ENCODE measurements around the gene SOWAHA. TPM values are rescaled to one million over a fixed set of nuclear protein-coding genes. Genes with fewer than 3 reads are reported as not detected.
"Not testable (repeated sequence)": the region's sequence is repeated elsewhere in the genome, so short reads cannot be mapped to it uniquely, and the experiment has no call there.

Gene SOWAHA
- total RNA-seq, 2 experiments from 2014 or later = not detected

- Mint-ChIP-seq H3K4me3 (no peak overlapping the region), H3K9me3 (no peaks in the 10 kb centered on the region), H3K4me1 (no peaks in the 10 kb centered on the region), H3K27me3 (no peaks in the 10 kb centered on the region), H3K27ac (no peak overlapping the region), H3K36me3 (no peaks in the 10 kb centered on the region)
- POLR2A ChIA-PET = no interaction called here
- no peak for ATAC-seq (ENCODE audit: low read depth)
- no peak for DNase-seq
Measured at GRCh38 chr5:132840313-132840712, 27.2 kb downstream of the SOWAHA start.

GRCh38 chr5:132840896-132841295 lies 27.8 kb downstream of the SOWAHA start:
- POLR2A ChIA-PET = interaction anchor here (0.6 to 1.2 kb wide), 2 partner anchors 17 to 25 kb away, joined by 3 to 5 read pairs; no protein-coding TSS in a partner anchor
- H3K27ac Mint-ChIP-seq = no peak overlapping the region
- no peaks in the 10 kb centered on the region for H3K36me3 Mint-ChIP-seq

GRCh38 chr5:132841305-132841704 lies 28.2 kb downstream of the SOWAHA start:
- Mint-ChIP-seq H3K4me3 (no peak overlapping the region), H3K9me3 (no peaks in the 10 kb centered on the region), H3K27ac (no peak overlapping the region), H3K27me3 (no peaks in the 10 kb centered on the region), H3K36me3 (no peaks in the 10 kb centered on the region), H3K4me1 (no peaks in the 10 kb centered on the region)
- DNase-seq = no peak
- peak; percentile 47 for ATAC-seq (ENCODE audit: low read depth)
- POLR2A ChIA-PET = interaction anchor here (0.6 to 1.2 kb wide), 2 partner anchors 16 to 24 kb away, joined by 3 to 5 read pairs; no protein-coding TSS in a partner anchor

More at GRCh38 chr5:132840896-132841295, 27.8 kb downstream of the SOWAHA start:
- no peaks in the 10 kb centered on the region for H3K27me3 Mint-ChIP-seq
- no peaks in the 10 kb centered on the region for H3K4me1 Mint-ChIP-seq
- H3K9me3 Mint-ChIP-seq = no peaks in the 10 kb centered on the region
- DNase-seq (no peak), ATAC-seq (ENCODE audit: low read depth) (no peak)
- H3K4me3 Mint-ChIP-seq = no peak overlapping the region

- H3K27me3 Mint-ChIP-seq = peaks cover 8% of the 10 kb centered on the region
- no peak for DNase-seq
- no peaks in the 10 kb centered on the region for H3K9me3 Mint-ChIP-seq
- H3K4me3 Mint-ChIP-seq = no peak overlapping the region
- H3K36me3 Mint-ChIP-seq = no peaks in the 10 kb centered on the region
- H3K27ac Mint-ChIP-seq = no peak overlapping the region
- H3K4me1 Mint-ChIP-seq = no peaks in the 10 kb centered on the region
- POLR2A ChIA-PET = no interaction called here
- no peak for ATAC-seq (ENCODE audit: low read depth)
Measured at GRCh38 chr5:132848270-132848669, 35.2 kb downstream of the SOWAHA start.

DNA sequence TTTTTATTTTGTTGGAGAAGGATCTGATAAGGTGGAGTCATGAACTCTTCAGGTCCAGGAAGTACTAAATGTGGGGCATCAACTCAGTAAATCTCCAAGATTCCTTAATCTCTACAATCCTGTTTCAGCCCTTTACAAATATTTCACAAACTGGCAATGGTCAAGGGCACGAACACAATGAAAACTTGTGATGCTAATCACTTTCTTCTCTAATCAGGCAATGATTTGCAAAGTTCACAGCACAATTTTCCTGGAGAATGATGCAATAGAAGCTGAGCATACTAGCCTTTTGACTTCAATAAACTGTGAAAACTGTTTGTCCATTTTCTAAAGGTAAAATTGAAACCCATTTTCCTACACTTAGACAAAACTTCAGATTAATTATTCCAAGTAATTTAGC lies 36.2 kb downstream of the SOWAHA start:
- H3K36me3 Mint-ChIP-seq = no peaks in the 10 kb centered on the region
- no peak for ATAC-seq (ENCODE audit: low read depth)
- no peaks in the 10 kb centered on the region for H3K9me3 Mint-ChIP-seq
- POLR2A ChIA-PET = no interaction called here
- H3K27ac Mint-ChIP-seq = no peak overlapping the region
- peaks cover 5% of the 10 kb centered on the region for H3K4me1 Mint-ChIP-seq
- peaks cover 8% of the 10 kb centered on the region for H3K27me3 Mint-ChIP-seq
- DNase-seq = no peak
- no peak overlapping the region for H3K4me3 Mint-ChIP-seq

DNA sequence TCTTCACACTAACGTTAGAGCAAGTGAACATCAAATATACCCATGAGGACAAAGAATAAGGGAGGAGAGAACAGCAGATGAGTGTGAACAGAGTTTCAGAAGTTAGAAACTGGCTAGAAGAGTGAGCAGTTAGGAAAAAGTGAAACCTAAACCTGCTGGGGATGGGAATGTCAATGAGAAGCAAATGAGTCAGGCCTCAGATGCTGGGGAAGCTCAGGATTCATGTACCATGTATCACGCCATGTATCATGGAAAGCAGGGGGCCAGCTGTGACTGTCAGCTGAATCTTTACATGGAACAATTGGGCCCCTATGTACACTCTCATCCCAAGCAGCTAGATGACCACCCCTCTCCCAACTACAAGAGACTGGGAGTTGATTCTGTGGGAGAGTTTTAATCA lies 37.0 kb downstream of the SOWAHA start:
- Mint-ChIP-seq H3K4me1 (peaks cover 5% of the 10 kb centered on the region), H3K27me3 (peaks cover 8% of the 10 kb centered on the region), H3K9me3 (no peaks in the 10 kb centered on the region), H3K36me3 (no peaks in the 10 kb centered on the region), H3K4me3 (no peak overlapping the region), H3K27ac (no peak overlapping the region)
- DNase-seq (no peak), ATAC-seq (ENCODE audit: low read depth) (no peak)
- POLR2A ChIA-PET = no interaction called here

DNA sequence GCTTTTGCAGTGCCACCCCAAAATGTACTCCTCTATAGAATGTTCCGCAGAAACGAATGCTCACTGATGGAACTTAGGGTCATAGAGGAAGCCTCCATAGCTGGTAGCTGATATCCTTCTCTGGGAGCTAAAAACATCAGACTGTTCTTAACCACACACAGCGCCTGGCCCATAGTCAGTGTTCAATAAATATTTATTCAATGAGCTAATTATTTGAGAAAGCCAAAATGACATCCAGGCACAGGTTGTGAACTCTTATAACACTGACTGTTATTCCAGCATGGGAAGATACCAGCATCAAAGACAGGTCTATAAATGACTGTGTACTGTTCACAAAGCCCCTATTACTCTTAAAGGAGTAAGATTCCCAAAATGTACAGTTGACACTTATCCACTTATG lies 40.2 kb downstream of the SOWAHA start:
- Mint-ChIP-seq H3K36me3 (no peaks in the 10 kb centered on the region), H3K27me3 (peaks cover 17% of the 10 kb centered on the region), H3K9me3 (no peaks in the 10 kb centered on the region), H3K4me3 (no peak overlapping the region), H3K4me1 (peaks cover 5% of the 10 kb centered on the region), H3K27ac (no peak overlapping the region)
- POLR2A ChIA-PET = interaction anchor here (1.0 kb wide), 1 partner anchor 13 kb away, joined by 3 read pairs; the partner anchor contains the start of gene GDF9
- DNase-seq (no peak), ATAC-seq (ENCODE audit: low read depth) (no peak)

DNA sequence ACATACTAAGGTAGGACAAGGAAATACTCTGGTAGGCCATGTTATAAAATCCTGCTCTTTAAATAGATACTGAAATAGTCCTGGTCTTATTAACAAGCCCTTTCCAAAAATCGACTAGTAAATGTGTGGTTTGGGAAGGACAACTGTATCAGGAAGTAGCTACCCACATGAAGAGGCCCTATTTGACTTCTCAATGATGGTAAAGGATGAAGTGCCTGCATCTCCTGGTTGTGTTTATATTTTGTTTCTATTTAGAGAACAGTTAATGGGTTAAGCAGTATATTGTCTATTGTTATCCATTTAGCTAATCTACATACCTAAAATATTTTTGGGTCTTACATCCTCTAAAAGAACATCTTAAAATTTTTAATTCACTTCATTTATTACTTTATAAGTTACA lies 40.7 kb downstream of the SOWAHA start:
- Mint-ChIP-seq H3K27me3 (peaks cover 14% of the 10 kb centered on the region), H3K27ac (no peak overlapping the region), H3K4me3 (no peak overlapping the region), H3K36me3 (no peaks in the 10 kb centered on the region), H3K9me3 (no peaks in the 10 kb centered on the region), H3K4me1 (peaks cover 5% of the 10 kb centered on the region)
- DNase-seq (no peak), ATAC-seq (ENCODE audit: low read depth) (no peak)
- POLR2A ChIA-PET = interaction anchor here (1.0 kb wide), 1 partner anchor 12 kb away, joined by 3 read pairs; the partner anchor contains the start of gene GDF9

- no peak overlapping the region for H3K27ac Mint-ChIP-seq
Measured at GRCh38 chr5:132854301-132854700, 41.2 kb downstream of the SOWAHA start.

GRCh38 chr5:132854992-132855391 lies 41.9 kb downstream of the SOWAHA start:
- H3K36me3 Mint-ChIP-seq; POLR2A ChIA-PET; DNase-seq; H3K4me1 Mint-ChIP-seq; H3K4me3 Mint-ChIP-seq; ATAC-seq (ENCODE audit: low read depth); H3K27ac Mint-ChIP-seq; H3K9me3 Mint-ChIP-seq: not testable (repeated sequence)
- peaks cover 14% of the 10 kb centered on the region for H3K27me3 Mint-ChIP-seq

More at GRCh38 chr5:132854301-132854700, 41.2 kb downstream of the SOWAHA start:
- ATAC-seq (ENCODE audit: low read depth) (no peak), DNase-seq (no peak)
- Mint-ChIP-seq H3K4me1 (peaks cover 5% of the 10 kb centered on the region), H3K36me3 (no peaks in the 10 kb centered on the region), H3K27me3 (peaks cover 14% of the 10 kb centered on the region), H3K9me3 (no peaks in the 10 kb centered on the region), H3K4me3 (no peak overlapping the region)
- POLR2A ChIA-PET = interaction anchor here (1.0 kb wide), 1 partner anchor 12 kb away, joined by 3 read pairs; the partner anchor contains the start of gene GDF9

DNA sequence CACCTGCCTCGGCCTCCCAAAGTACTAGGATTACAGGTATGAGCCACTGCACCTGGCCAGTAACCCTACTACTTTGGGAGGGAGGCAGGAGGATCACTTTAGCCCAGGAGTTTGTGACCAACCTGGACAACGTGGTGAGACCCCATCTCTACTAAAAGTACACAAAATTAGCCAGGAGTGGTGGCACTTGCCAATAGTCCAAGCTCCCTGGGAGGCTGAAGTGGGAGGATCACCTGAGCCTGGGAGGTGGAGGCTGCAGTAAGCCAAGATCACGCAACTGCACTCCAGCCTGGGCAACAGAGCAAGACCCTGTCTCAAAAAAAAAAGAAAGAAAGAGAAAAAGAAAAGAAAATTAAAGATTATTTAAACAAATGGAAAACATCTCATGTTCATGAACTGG lies 42.9 kb downstream of the SOWAHA start:
- Mint-ChIP-seq H3K27ac (no peak overlapping the region), H3K36me3 (no peaks in the 10 kb centered on the region), H3K4me3 (no peak overlapping the region), H3K4me1 (peaks cover 5% of the 10 kb centered on the region), H3K9me3 (no peaks in the 10 kb centered on the region), H3K27me3 (peaks cover 11% of the 10 kb centered on the region)
- no peak for DNase-seq
- POLR2A ChIA-PET = interaction anchor here (0.6 kb wide), 1 partner anchor 19 kb away, joined by 3 read pairs; no protein-coding TSS in a partner anchor
- no peak for ATAC-seq (ENCODE audit: low read depth)

GRCh38 chr5:132859889-132860437 lies 46.9 kb downstream of the SOWAHA start:
- H3K4me1 Mint-ChIP-seq = no peaks in the 10 kb centered on the region
- no peaks in the 10 kb centered on the region for H3K9me3 Mint-ChIP-seq
- H3K4me3 Mint-ChIP-seq = no peak overlapping the region
- no peak for DNase-seq
- no peak for ATAC-seq (ENCODE audit: low read depth)
- H3K27ac Mint-ChIP-seq = no peak overlapping the region
- POLR2A ChIA-PET = no interaction called here
- H3K36me3 Mint-ChIP-seq = no peaks in the 10 kb centered on the region
- peaks cover 16% of the 10 kb centered on the region for H3K27me3 Mint-ChIP-seq

DNA sequence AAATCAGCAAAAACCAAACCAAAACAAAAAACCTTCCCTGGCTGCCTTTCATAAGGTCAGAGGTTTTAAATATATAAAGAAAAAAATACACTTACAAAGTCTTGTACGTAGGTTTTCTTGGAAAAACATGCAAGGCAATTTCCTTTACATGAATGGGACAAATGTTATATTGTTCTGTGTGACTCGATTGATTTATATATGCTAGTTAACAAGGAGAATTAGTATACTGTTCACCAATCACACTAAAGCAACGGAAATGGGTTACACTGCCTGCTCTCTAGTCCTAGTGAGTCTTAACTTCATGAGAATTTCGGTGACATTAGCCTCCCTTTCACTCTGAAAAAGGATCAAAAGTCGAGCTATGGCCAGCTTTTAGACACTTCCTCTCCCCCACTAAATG lies 47.6 kb downstream of the SOWAHA start:
- H3K27ac Mint-ChIP-seq = no peak overlapping the region
- peaks cover 5% of the 10 kb centered on the region for H3K4me1 Mint-ChIP-seq
- H3K4me3 Mint-ChIP-seq = no peak overlapping the region
- no peak for ATAC-seq (ENCODE audit: low read depth)
- no peaks in the 10 kb centered on the region for H3K36me3 Mint-ChIP-seq
- POLR2A ChIA-PET = no interaction called here
- no peaks in the 10 kb centered on the region for H3K9me3 Mint-ChIP-seq
- no peak for DNase-seq
- H3K27me3 Mint-ChIP-seq = peaks cover 10% of the 10 kb centered on the region

DNA sequence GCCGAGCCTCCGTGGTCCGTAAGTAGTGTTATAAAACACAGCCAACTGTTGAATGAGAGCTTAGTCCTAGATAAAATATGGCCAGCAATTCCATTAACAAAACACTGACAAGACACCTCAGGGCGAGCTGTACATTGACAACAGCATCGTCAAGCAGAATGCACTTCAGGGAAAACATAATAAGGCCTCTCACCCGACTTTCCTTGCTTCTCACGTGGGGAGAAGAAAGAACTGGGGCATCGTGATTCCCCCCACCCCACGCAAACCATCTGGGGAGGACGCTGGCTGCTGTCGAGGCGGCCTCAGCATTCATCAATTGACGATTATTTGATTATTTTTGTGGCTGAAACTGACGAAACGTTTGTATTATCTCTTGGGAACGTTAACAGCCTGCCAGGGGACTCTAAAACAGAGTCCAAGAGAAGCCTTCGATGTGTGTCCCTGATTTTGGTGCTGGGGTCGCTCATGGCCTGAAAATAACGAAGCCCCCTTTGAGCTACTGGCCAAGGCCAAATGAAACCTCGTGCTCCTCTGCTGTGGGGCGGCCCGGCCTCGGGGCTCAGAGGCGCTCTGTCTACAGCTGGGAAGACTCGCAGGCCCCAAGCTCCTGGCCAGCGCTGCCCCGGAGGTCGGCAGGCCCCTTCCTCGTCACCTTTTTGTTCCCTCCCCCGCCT lies 52.7 kb downstream of the SOWAHA start:
- peak; percentile 40 for ATAC-seq (ENCODE audit: low read depth)
- Mint-ChIP-seq H3K27ac (peak overlapping the region; percentile 100), H3K4me1 (peaks cover 21% of the 10 kb centered on the region), H3K27me3 (peaks cover 6% of the 10 kb centered on the region), H3K4me3 (peak overlapping the region; percentile 100), H3K36me3 (peaks cover 12% of the 10 kb centered on the region), H3K9me3 (no peaks in the 10 kb centered on the region)
- POLR2A ChIA-PET = interaction anchor here (0.7 to 1.7 kb wide), 11 partner anchors 11 to 408 kb away, joined by 3 to 7 read pairs (median 4); partner anchors contain the start of genes HSPA4 and RAD50
- no peak for DNase-seq

Data from activated naive CD8-positive, alpha-beta T cell treated with anti-CD3 and anti-CD28 coated beads, Interleukin-2, amount 10 ng/mL, durations not matched to agents 7 days and 5 days (primary cell).